GM12865 (cell line): Measurements from ENCODE around the gene NRIP3.
A peak's percentile ranks its signal among the peaks of the same experiment; 100 is the strongest.
"Not testable (repeated sequence)": the region's sequence is repeated elsewhere in the genome, so short reads cannot be mapped to it uniquely, and the experiment has no call there.

ENCODE experiments used
- DNase-seq: peaks from one replicate; pipeline ENCODE4 v3.0.0; 2010; ENCODE audit warnings: low read depth
- H3K4me3 ChIP-seq: 2 replicates; pipeline ENCODE4 v1.5.1; 2011; ENCODE audit warnings: mild to moderate bottlenecking, low read depth, low read length, control low read depth
- CTCF ChIP-seq: IDR thresholded peaks from 2 replicates; pipeline ENCODE4 v1.5.1; 2011; ENCODE audit warnings: low read length, control low read depth, low read depth, inconsistent platforms; ENCODE audit not compliant: insufficient read depth; ENCODE audit errors: missing control alignments

Gene NRIP3

GRCh38 chr11:8942518-8943066 is 61.2 kb downstream of the NRIP3 start, which contains the start of gene ASCL3:
ASCL3 (minus strand) TSS chr11:8943016; CDS start chr11:8938161, 4,855 bp downstream.
- no peak for TF ChIP-seq CTCF
- no peak within 1 kb of the TSS for H3K4me3 ChIP-seq
- no peak for DNase-seq

GRCh38 chr11:8941341-8942103 is 62.3 kb downstream of the NRIP3 start:
- no peak for DNase-seq
- no peak for TF ChIP-seq CTCF
- no peak overlapping the region for H3K4me3 ChIP-seq

- no peak overlapping the region for H3K4me3 ChIP-seq
- TF ChIP-seq CTCF: no peak
- no peak for DNase-seq
Measured at GRCh38 chr11:8937659-8938058, 66.1 kb downstream of the NRIP3 start.

GRCh38 chr11:8937159-8937558 is 66.6 kb downstream of the NRIP3 start:
- no peak overlapping the region for H3K4me3 ChIP-seq
- DNase-seq: peak; percentile 85
- TF ChIP-seq CTCF: no peak

- H3K4me3 ChIP-seq, DNase-seq: not testable (repeated sequence)
Measured at GRCh38 chr11:8935789-8936188, 68.0 kb downstream of the NRIP3 start.

GRCh38 chr11:8934742-8935488 is 68.9 kb downstream of the NRIP3 start:
- no peak for TF ChIP-seq CTCF
- no peak for DNase-seq
- no peak overlapping the region for H3K4me3 ChIP-seq

GRCh38 chr11:8933931-8934330 is 69.9 kb downstream of the NRIP3 start:
- no peak for TF ChIP-seq CTCF
- DNase-seq: no peak

More at GRCh38 chr11:8933931-8934330, 69.9 kb downstream of the NRIP3 start:
- H3K4me3 ChIP-seq: no peak overlapping the region
